Skin of body (tissue), 2 donors: ENCODE results near the gene LLGL2. TPM values are rescaled to one million over a fixed set of nuclear protein-coding genes. Genes with fewer than 3 reads are reported as not detected.
"Not testable (repeated sequence)": the region's sequence is repeated elsewhere in the genome, so short reads cannot be mapped to it uniquely, and the experiment has no call there.

Experiments
- DNase-seq: peaks from one replicate; lab custom pipeline; 2025; lab: John Stamatoyannopoulos, UW
- total RNA-seq: library from RNA; depleted of rRNA; stranded (reverse); fragments of >200 nt; gene quantifications from one replicate; pipeline ENCODE4 v1.2.3, GENCODE V29; 2014

Gene LLGL2
- total RNA-seq, 1 donor from 2014 or later: 17.8 TPM

DNA sequence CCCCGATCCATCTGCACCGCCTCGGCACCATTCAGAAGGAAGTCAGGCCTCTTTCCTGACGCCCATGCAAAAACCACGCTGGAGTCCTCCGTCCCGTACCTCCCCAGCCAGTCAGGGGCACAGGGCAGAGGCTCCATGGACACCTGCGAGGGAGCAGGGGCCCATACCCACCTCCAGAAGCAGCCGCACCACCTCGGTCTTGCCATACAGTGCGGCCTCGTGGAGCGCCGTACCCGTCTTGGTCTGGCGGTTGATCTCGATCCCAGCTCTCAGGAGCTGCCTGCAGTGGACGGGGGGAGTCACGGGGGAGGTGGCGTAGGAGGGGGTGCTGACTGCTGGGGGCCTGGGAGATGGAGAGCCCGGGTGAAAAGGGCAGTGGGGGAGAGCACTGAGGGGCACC lies 19.4 kb upstream of the LLGL2 start:
- no peak for DNase-seq

DNA sequence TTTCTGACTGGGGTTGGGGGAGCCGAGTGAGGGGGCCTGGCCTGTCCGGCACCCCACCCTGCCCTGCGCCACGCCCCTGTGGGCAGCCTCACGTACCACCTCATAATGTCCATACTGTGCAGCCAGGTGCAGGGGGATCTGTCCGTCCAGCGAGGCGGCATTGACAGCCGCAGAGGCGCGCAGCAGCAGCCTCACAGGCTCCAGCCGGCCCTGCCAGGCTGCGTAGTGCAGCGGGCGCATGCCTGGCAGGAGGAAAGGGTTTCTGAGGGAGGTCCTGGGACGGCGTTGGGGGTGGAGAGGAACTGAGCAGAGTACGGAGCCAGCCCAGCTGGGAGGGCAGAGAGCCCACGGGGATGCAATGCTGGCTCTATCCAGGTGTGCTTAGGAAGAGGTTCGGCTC lies 18.6 kb upstream of the LLGL2 start:
- no peak for DNase-seq

DNA sequence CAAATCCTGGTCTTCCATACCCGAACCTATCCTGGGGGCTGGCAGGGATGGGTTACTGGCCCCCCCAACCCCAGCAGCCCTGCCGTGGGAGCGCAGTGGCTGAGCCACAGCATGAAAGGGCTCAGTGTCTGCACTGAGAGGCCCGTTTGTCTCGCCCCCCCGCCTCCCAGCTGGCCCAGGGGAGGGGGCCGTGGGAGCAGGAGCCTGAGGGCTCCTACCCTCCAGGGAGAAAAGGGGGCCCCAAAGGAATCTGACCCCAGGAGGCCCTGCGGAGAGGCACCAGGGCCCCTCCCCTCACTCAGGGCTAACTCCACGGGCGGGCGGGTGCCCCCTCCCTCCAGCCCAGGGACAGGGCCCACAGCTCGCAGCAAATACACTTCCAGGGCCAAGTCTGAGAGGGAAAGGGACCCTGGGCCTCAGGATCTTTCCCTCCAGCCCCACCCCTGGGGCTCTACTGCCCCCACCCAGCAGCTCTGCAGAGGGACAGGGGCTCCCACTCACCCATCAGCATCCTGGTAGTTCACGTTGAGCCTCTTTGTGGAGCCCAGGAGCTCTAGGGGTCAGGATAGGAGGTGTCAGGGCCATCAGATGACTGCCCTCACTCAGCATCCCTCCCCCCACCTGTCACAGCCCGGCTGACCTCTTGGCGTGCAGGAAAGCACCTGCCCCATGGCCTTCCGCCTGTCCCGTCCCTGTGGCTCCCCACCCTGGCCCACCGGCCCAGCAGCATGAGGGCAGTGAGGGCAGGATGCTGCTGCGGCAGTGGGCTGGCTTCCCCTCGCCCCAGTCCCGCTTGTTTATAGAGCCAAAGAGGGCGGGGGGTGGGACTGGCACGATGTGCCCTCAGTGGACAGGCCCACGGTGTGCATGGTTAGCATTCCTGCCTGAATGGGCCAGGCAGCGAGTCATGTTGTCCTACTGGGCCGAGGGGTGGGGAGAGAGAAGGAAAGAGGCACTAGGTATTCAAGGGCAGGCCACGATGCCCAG lies 17.5 kb upstream of the LLGL2 start:
- no peak for DNase-seq

DNA sequence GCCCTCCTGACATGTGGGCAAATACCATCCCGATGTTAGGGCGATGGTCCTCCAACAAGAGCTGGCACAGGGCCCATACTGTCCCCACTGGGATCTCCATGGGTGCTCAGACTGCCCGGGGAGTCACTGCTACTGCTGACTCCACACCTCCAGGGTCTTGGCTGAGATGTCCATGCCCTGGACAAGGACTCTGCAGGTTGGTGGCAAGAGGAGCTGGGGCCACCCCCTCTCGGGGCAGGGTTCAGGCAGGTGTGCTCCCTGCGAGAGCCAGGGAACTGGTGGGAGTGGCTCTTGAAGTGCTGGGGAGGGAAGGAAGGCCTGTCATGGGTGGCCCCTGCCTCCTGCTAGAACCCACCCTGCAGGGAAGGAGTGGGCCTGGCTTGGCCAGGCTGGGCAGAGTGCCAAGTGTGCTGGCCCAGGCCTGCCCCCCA lies 16.6 kb upstream of the LLGL2 start:
- no peak for DNase-seq

DNA sequence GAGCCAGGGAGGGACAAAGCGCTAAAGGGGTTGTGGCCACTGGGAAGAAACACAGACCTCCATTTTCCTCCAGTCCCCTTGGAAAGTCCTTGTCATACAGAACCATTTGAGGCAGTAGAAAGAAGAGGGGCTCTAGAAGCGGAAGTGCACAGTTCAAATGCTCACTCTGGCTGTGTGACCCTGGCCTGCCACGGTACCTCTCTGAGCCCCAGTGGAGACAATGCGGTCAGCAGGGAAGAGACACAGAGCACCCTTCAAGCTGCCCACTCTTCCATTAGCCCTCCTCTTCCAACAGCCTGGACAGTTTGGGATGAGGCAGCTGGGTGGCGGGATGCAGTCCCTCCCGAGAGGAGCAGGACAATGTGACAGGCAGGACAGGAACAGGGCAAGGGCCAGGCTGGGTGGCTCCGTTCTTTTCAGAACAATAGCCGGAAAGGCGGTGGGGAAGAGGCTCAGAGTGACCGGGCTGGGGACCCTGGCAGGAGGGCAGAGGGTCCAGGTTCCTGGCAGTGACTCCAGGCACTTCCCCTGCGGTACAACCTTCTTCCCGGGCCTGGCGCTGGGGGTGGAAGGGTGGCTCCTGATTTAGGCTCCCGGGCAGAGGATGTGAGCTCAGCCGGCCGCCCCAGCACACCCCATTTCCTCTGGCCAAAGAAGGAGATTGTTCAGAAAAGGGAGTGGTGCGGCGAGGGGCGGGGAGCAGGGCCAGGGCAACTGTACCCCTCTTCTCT lies 15.8 kb upstream of the LLGL2 start:
- DNase-seq: no peak

DNA sequence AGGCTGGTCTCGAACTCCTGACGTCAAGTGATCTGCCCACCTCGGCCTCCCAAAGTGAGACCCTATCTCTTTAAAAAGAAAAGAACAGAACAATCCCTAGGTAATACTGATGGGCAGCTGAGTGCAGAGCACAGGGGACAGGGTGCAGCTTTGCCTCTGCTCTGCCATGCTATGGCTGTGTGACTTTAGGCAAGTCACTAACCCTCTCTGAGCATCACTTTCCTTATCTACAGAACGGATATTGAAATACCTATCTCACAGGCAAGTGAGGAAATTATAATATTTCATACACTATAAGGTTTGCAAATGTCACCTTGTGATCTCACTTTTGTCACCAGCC lies 14.3 kb upstream of the LLGL2 start:
- no peak for DNase-seq

DNA sequence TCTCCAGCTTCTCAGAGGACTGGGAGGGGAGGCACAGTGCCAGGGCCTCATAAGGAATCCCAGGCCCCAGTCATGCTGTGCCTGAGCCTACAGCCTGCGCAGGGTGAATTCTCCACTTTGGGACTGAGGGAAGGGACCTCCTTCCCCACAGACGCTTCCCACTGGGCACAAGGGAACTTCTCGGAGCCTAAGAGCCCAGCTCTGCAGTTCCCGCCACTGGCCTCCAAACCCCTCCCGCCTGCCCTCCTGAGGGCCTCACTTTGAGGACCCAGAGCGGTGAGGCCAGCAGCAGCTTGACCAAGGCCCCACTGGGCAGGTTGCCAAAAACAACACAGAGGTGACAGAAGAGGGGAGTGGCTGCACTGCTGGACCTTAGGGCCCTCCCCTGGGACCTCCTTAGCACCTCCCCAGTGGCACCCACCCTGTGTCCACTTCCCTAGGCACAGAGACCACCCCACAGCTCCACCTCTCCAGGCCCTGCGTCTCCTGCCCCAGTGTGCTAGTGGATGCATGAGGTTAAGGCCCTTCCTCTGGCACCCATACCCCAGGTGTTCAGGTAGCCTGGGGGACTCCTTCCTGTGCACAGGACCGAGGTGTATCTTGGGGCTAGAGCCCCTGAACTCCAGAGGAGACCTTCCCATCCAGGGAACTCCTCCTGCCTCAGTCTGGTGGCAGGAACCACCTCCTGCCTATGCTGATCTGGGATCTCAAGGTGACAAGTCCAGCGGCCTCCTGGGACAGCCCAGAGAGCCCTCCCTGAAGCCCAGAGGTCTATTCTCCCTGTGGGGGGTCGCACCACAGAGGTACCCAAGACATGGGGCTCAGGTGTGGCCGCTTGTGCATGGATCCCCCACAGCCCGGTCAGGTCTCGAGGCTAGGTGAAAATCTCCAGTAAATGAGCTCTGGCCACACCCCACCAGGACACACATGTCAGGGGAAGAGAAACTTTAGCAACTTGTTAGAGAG lies 13.6 kb upstream of the LLGL2 start:
- DNase-seq: no peak

DNA sequence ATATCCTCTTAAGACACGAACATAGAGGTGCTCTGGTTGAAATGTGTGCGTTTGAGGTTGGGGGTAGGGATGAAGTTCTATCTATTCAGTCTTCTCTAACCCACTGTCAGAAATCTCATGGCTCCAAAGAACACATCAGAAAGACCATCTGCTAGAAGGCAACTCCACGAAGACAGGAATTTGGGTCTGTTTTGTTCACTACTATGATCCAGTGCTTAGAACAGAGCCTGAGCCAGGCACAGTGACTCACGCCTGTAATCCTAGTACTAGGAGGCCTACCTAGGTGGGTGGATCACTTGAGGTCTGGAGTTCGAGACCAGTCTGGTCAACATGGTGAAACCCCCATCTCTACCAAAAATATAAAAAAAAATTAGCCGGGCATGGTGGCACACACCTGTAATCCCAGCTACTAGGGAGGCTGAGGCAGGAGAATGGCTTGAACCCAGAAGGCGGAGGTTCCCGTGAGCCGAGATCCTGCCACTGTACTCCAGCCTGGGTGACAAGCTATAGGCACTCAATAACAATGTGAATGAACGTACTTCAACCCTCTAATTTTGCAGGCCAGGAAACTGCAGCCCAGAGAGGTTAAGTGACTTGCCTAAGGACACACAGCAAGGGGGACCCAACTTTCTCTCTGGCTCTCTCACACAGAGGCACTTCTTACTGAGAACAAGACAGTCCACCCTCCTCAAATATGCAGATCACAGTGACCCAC lies 12.4 kb upstream of the LLGL2 start:
- DNase-seq: no peak

DNA sequence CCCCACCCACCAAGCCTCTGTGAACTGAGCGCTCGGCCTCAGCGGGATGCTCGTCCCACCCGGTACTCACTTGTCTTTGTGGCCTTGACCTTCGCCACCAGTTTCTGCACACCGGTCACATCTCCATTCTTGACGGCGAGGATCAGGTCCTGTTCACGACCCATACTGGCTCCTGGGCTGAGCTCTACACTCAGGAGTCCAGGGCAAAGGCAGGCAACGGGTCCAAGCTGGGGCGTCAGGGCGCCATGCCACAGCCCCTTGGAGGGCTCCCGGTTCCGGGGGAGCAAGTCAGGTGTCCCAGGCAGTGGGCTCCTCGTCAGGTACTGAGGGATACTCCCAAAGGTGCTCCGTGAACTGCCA lies 11.9 kb upstream of the LLGL2 start:
- DNase-seq: no peak

DNA sequence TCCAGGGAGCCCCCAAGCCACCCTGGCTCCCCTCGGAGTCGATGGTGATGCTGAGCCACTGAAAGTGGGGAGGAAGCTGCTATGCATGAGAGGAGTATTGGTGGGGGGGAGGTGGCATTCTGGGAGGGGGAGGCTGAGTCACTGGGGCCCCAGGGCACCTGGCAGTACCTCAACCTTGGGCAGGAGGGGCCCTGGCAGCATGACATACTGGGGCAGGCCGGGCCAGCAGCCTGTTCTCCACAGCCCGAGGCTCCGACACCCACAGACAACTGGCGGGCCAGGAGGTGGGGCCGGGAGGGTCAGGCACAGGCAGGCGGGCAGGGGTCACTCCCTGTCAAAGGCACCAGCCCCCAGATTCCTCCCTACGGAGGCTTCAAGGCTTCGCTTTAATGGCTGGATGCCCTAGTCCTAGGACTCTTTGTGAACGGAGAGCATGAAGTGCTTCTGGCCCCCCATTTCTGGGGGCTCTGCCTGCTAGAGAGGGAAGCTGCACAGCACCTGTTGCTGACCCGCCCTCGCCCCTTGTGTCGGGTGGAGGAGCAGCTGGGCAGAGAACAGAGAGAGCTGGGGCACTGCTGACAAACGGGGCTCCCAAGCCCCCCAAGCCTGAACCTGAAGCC lies 11.1 kb upstream of the LLGL2 start:
- no peak for DNase-seq

DNA sequence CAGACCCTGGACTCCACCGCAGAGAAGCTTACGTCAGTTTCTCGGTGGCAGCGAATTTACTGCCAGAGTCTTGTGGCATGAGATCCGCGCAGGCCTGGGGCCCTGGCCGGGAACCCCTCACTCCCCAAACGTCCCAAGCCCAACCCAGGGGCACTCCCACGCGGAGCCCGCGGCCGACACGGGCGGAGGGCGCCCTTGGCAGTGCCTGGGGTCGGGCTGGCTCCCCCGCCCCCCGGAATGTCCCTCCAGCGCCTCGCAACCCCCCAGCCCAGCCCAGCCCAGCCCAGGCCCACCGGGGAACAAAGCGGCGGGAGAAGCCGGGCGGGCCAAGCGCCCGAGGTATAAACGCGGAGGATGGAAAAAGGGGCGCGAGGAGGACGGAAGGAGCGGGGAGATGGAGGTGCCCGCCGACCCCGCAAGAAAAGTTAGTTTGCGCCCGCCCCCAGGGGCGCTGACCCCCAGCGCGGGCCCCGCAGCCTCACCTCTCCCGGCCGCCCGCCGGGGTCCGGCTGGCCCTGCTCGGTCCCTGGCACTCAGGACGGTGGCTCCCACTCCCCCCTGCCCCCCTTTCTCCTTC lies 10.5 kb upstream of the LLGL2 start:
- no peak for DNase-seq

DNA sequence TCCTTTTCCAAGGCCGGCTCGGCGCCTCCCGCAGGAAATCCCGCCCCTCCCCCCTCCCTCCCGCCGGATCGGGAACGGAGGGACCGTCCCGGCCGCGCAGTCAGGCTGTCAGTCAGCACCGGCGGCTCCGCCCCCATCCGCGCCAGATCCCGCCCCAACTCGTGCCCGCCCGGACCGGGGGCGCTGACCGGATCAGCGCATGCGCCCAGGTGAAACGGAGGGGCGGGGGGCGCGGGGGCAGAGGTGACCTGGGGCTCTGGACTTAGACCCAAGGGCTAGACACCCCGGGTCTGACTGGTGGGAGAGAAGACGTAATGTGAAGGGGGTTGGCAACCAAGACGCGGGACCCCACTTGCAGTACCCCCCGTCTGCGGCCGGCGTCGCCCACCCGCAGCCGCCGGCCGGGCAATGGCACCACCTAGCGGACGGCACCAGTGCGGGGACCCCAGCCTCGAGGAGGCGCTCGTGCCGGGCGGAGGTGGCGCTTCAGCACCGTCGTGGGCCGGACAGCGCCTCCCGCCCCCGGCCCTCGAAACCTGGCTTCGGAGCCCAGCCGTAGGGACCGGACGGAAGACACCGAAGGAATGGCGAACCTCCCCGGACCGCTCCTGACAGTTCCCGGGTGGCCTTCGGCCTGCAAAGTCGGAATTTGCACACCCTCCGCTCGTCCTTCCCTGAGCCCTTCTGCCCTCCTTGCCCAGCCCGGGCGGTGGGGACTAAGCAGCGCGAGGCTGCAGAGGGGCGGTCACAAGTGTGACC lies 9.8 kb upstream of the LLGL2 start, which contains the start of gene CASKIN2:
Gene CASKIN2, minus strand, starts transcription at position 42 of the 759 bp plus-strand sequence. CDS start 1,733 bp downstream, outside the sequence.
- DNase-seq: peak; percentile 92

DNA sequence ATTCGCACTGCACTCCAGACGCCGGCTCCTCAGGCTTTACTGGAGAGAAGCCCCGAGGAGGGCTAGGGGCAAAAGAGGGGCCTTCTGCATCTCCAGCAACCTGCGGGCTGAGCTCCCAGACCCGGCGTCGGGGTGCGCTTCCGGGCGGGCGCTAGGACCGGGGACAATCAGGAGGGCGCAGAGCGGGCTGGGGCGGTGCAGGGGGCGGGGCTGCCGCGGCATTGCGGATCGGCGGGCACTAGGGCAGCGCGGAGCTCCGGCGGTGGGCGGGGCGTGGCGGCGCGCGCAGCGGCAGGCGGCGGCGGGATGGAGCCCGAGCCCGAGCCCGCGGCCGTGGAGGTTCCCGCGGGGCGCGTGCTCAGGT lies 9.3 kb upstream of the LLGL2 start, which contains the start of gene TSEN54:
Gene TSEN54, plus strand, starts transcription at position 274 of the 364 bp plus-strand sequence. Its CDS starts 33 bp downstream, at position 307.
- peak; percentile 87 for DNase-seq

DNA sequence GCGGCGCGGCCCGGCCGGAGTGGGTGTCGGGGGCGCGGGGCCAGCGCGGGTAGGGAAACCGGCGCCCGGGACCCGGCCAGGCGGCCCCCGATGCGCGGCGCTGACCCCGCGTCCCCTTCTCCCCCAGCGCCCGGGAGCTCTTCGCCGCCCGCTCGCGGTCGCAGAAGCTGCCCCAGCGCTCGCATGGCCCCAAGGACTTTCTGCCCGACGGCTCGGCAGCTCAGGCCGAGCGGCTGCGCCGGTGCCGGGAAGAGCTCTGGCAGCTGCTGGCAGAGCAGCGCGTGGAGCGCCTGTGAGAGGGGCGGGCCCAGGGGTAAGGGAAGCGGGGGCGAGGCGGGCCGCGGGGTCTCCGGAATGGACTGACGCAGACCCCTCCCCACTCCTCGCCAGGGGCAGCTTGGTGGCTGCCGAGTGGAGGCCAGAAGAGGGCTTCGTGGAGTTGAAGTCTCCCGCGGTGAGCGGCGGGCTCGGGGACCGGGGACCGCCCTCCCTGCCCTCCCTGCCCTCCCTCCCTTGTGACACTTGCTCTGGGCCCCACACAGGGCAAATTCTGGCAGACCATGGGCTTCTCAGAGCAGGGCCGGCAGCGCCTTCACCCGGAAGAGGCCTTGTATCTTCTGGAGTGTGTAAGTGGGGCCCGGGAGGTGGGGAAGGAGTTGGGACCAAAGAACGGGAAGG lies 8.7 kb upstream of the LLGL2 start:
- no peak for DNase-seq

DNA sequence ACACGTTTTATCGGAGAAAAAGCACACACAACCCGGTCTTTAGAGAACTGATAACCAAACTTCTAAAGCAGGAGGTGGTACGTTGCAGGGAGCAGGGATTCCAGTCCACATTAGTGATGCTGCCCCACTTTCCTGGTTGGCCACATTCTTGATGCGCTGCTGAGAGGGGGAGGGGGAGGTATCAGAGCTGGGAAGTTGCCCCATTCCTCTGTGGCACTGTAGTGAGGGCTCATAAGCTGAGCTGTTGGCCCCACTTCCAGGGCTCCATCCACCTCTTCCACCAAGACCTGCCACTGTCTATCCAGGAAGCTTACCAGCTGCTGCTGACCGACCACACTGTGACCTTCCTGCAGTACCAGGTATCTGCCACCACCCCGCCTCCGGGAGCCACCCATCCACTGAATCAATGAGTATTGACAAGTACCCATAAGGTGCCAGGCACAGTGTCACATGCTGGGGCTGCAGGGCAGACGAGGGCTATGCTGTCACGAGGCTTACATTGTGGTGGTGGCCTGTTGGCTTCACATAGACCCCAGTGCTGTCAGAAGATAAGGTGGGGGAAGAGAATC lies 8.1 kb upstream of the LLGL2 start:
- DNase-seq: no peak

DNA sequence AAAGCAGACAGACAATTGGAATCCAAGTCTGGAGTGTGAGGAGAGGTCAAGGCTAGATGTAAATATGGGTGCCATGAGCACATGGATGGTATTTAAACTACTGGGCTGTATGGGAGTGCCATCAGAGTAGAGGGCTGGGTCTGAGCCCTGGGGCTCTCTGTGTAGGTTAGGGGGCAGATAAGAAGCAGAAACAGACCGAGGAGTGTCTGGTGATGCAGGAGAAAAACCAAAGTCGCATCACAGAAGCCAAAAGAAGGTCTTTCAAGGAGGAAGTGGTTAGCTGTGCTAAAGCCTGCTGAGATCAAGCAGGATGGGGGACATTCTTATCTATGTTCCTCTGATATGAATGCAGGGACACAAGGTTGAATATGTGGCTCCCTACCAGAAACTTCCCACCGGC lies 7.3 kb upstream of the LLGL2 start:
- no peak for DNase-seq

DNA sequence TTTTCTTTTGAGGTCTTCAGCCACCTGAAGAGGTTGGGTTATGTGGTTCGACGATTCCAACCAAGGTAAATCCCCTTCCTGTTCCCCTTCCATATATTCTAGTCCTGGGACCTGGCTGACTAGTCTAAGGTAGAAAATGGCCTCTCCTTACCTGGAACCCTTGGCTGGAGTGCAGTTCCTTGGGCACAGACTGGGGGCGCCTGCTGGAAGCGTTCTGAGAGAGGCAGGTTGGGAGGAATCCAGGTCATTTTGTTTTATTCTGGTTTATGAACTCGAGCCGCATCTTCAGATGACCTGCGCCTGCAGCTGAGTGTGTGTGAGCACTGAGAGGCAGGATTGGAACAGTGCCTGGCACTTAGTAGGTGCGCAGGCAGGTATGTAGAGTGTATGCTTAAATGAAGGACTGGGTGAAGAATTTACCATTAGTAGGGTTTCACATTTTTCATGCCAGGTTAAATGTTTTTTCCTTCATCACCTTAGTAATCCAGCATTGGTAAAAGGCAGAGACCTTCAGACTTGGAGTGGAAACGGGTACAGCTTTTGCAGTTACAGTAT lies 6.4 kb upstream of the LLGL2 start:
- no peak for DNase-seq

DNA sequence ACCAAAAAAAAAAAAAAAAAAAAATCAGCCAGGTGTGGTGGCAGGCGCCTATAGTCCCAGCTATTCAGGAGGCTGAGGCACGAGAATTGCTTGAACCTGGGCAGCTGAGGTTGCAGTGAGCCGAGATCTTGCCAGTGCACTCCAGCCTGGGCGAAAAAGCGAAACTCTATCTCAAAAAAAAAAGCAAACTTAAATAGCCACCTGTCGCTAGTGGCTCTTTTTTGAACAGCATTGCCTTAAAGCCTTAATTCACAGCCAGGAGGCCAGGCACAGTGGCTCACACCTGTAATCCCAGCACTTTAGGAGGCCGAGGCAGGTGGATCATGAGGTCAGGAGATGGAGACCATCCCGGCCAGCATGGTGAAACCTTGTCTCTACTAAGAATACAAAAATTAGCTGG lies 5.1 kb upstream of the LLGL2 start:
- DNase-seq: not testable (repeated sequence)
